Subcutaneous preadipocyte (primary cell): ENCODE results near the gene ZNF844. TPM values are rescaled to one million over a fixed set of nuclear protein-coding genes. Genes with fewer than 3 reads are reported as not detected.

Experiments used
- small RNA-seq: library from RNA; depleted of rRNA; stranded (forward); fragments of <200 nt; gene quantifications from one replicate; pipeline ENCODE3, GENCODE V24; 2012
- total RNA-seq: library from RNA; depleted of rRNA; stranded (reverse); fragments of >200 nt; gene quantifications from 2 replicates; pipeline ENCODE4 v1.2.3, GENCODE V29; 2012

Gene ZNF844
- total RNA-seq: 2.5 and 2.9 TPM in 2 replicates

GRCh38 chr19:12064590-12065538 is at the start of gene ZNF844:
Gene ZNF844 (plus strand): TSS chr19:12064731. CDS start chr19:12064874, 143 bp downstream.

GRCh38 chr19:12035220-12036172 is 29.0 kb upstream of the ZNF844 start, which contains the start of gene ZNF433:
Gene ZNF433 (minus strand): TSS chr19:12035679. CDS start chr19:12035539, 140 bp downstream.

GRCh38 chr19:12052497-12053169 is 11.9 kb upstream of the ZNF844 start, which contains the start of gene ZNF878:
Gene ZNF878 (minus strand): TSS chr19:12052961. CDS start chr19:12052801, 160 bp downstream.

Small RNAs within 50 kb of the gene (small RNA-seq; reads per million reads assigned to genes)
- gene RF00019 (not detected), gene RNA5SP465 (not detected), gene RNA5SP466 (not detected), gene RNA5SP467 (not detected)

Other genes starting within 250 kb of the ZNF844 start
- 0.20 and 0.37 TPM in 2 replicates for gene ZNF439, start 216.0 kb upstream of the ZNF844 start, total RNA-seq
- gene ZNF69, start 176.9 kb upstream of the ZNF844 start, total RNA-seq: 0.20 and 0.73 TPM in 2 replicates
- 5.1 and 5.9 TPM in 2 replicates for gene ZNF700, start 139.6 kb upstream of the ZNF844 start, total RNA-seq
- 0.20 and 0.37 TPM in 2 replicates for gene ZNF763, start 99.7 kb upstream of the ZNF844 start, total RNA-seq
- gene ZNF433, start 29.1 kb upstream of the ZNF844 start, total RNA-seq: 0.98 and 1.5 TPM in 2 replicates
- gene ZNF878, start 11.8 kb upstream of the ZNF844 start, total RNA-seq: 0.20 TPM in 1 of 2 replicates, not detected in the other
- 2.5 and 4.4 TPM in 2 replicates for gene ZNF20, start 75.6 kb downstream of the ZNF844 start, total RNA-seq
- gene ZNF625, start 92.0 kb downstream of the ZNF844 start, total RNA-seq: 5.9 and 6.5 TPM in 2 replicates
- 2.6 and 2.9 TPM in 2 replicates for gene ZNF136, start 98.4 kb downstream of the ZNF844 start, total RNA-seq
- 4.8 and 6.3 TPM in 2 replicates for gene ZNF44, start 230.2 kb downstream of the ZNF844 start, total RNA-seq